Fibroblast of lung (primary cell): ENCODE results near the gene ACTL9.

Experiments
- EZH2 ChIP-seq: IDR thresholded peaks from 2 replicates; pipeline ENCODE4 v1.5.1; 2012; ENCODE audit warnings: low read length, control low read depth, mild to moderate bottlenecking; ENCODE audit errors: missing control alignments
- TF ChIP-seq, protein P1 (sequence below), 2 donors: IDR thresholded peaks in 1 of 2; conservative IDR thresholded peaks in 1 of 2; 1 replicate in 1 of 2; 2 replicates in 1 of 2; pipeline ENCODE4 v1.5.1; 2011 to 2012; ENCODE audit warnings: low read length in 2 of 2, control low read depth in 1 of 2, inconsistent platforms in 1 of 2, low read depth in 1 of 2, mild to moderate bottlenecking in 1 of 2

DNA sequence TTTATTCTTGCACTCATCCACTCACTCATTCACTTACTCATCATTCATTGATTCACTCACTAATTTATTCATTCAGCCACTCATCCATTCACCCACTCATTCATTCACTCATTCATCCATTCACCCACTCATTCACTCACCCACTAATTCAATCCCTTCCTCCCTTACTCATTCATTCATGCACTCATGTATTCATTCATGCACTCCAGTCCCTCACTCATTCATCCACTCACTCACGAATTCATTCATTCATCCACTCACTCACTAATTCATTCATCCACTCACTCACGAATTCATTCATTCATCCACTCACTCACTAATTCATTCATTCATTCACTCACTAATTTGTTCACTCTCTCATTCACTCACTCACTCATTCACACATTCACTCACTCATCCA lies 16.1 kb downstream of the ACTL9 start:
- no peak for TF ChIP-seq EZH2
- TF ChIP-seq, protein P1, sequence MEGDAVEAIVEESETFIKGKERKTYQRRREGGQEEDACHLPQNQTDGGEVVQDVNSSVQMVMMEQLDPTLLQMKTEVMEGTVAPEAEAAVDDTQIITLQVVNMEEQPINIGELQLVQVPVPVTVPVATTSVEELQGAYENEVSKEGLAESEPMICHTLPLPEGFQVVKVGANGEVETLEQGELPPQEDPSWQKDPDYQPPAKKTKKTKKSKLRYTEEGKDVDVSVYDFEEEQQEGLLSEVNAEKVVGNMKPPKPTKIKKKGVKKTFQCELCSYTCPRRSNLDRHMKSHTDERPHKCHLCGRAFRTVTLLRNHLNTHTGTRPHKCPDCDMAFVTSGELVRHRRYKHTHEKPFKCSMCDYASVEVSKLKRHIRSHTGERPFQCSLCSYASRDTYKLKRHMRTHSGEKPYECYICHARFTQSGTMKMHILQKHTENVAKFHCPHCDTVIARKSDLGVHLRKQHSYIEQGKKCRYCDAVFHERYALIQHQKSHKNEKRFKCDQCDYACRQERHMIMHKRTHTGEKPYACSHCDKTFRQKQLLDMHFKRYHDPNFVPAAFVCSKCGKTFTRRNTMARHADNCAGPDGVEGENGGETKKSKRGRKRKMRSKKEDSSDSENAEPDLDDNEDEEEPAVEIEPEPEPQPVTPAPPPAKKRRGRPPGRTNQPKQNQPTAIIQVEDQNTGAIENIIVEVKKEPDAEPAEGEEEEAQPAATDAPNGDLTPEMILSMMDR (conservative IDR thresholded peaks at IDR 0.05 in 1 of 2, IDR thresholded peaks at IDR 0.05 in 1 of 2; ENCODE audit: low read depth in 1 of 2, low read length in 2 of 2) = no peak
